Measurements from ENCODE around the gene ROBO2.

Gene ROBO2

DNA sequence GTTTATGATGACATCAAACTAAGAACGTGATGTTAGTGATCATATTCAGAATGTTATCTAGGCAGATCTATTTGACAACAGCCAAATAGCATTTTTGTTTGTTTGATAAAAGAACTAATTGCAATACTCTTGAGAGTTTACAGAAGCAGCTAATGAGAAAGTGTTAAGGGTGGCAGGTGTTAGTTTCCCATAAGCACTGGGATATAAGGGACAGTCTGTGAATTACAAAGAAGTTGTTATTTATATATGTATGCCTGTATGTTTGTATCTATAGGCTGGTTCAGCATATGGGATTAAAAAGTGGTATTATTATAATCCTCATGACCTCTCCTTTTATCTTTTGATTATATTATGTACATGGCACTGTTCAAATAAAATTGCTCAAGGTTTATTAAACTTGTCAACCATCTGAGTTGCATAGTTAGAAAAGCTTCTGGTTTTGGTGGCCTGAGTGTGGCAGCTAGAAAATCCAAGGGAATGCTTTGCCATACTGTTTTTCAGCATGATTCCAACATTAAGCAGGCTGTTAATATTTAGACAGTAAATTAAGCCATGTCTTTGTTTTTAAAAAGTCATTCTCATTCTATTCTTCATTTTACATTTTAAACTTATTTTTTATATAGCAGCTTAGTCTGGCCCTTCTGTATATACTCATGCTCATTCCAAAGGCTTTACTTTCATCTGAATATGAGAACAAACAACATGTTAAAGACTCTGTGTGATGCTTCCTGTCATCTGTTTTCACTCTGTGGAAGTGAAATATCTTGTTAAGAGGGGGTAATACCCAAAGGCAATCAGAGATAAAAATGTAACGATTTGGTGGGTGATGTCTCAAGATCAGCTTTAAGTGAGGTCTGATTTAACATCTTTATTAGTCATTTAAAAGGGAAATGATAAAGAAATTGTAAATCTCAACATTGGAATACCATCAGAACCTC, 13.1 kb downstream of the ROBO2 start:
- DNase-seq = no peak

GRCh38 chr3:77053795-77054194, 13.9 kb downstream of the ROBO2 start:
- no peak for DNase-seq

- DNase-seq = no peak
Measured at GRCh38 chr3:77055841-77056341, 16.0 kb downstream of the ROBO2 start.

- no peak for DNase-seq
Measured at GRCh38 chr3:77059354-77059753, 19.5 kb downstream of the ROBO2 start.

DNA sequence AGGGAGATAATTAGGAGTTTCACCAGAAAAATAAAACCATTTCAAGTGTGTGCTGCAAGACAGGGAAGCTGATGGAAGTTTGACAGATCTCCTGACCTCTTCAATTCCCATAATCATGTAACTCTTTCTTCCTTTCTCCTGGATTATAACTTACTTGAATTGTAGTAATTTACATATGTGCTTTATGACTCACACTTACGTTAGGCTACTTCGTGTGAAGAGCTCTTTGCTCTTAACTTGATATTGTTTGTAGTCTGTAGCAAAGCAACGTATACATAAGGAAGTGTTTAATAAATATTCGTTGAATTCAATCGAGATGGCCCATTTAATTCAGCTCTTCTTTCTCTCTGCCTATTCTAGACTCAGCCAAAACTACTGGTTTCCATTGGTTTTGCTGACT, 23.5 kb downstream of the ROBO2 start:
- DNase-seq = no peak

DNA sequence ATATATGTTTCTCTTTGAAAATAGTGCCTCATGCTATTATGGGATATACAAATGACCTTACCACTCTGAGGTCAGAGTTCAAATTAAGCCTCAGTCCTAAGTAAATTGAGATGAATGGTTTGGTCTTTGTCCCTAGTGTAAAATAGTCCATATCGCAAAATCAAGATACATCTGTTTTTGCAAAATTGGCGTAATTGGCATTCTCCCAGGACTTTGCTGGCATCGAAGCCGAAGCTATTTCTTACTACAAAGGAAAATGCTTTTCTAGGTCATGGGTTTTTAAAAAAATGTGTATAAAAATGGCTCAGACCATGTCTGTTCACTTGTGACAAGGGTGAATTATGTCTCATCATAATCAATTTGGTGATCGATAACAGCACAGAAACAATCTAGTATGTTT, 25.9 kb downstream of the ROBO2 start:
- DNase-seq = no peak

GRCh38 chr3:77066829-77067228, 26.9 kb downstream of the ROBO2 start:
- no peak for DNase-seq

DNA sequence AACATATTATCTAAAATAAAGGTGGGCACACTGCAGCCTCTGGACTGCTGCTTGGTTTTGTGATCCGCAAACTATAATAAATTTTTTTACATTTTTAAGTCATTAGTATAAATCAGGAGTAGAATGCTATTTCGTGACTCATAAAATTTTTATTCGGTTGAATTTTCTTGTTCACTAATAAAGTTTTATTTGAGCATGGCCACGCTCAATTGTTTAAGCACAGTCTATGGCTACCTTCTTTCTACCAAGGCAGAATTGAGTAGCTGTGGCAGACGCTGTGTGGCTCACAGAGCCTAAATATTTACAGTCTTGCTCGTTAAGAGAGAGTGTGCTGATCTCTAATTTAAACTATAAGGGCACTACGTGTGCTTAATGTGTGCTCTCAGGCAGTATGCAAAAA, 28.9 kb downstream of the ROBO2 start:
- no peak for DNase-seq

- no peak for DNase-seq
Measured at GRCh38 chr3:77071364-77071763, 31.5 kb downstream of the ROBO2 start.

- no peak for DNase-seq
Measured at GRCh38 chr3:77071809-77072208, 31.9 kb downstream of the ROBO2 start.

DNA sequence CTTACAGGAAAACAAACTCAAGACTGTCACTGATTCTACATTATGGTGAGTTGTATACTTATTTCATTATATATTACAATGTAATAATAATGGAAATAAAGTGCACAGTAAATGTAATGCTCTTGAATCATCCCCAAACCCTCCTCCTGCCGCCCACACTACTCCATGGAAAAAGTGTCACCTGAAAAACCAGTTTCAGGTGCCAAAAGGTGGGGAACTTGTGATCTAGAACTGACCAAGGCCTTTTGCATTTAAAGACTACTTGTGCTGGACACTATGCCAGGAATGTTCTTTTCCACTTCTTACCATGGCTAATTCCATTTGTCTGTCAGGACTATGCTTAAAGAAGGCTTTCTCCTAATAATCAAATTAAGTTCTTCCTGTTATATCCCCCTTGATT, 32.3 kb downstream of the ROBO2 start:
- DNase-seq = no peak

DNA sequence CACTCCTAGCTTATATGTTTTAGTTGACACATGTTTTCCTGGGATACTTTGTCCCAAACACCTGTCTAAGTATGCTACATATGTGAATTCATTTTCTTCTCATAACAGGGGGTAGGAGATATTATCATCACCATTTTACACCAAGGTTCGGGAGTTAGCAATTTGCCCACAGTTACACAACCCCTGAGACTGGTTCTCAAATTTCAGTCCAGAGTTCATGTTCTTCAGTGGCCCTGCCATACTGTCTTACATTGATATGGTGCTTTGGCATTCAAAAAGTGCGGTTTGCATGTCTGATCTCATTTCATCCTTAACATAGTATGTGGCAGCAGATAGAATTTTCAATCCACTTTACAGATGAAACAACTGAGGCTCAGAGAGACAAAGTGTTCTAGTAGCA, 38.4 kb downstream of the ROBO2 start:
- DNase-seq = no peak

DNA sequence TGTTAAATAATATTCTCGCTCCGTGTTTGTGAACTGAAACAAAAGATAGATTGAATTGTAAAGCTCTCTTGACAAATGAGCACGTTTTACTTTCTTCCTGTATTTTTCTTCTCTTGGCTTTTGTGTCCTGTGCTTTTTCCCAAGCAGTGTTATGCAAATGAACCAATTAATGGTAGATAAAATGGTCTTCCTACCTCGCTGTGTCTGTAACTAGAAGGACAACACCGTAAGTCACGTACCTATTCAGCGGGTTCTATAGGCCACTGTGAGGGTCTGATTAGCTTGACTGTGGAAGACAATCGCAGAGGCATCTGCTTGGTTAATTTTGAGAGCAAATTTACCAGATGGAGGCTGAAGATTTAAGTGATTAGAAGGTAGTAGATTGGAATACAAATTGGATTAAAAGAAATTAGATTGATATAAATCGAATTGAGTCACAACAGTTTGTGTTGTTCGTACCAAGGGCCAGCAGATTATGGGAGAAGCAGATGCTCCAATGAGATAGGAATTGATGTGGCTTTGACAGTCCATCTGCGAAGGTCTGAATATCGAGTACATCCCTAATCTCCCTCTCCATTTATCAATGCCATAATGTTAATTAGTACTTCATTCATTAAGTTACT, 40.2 kb downstream of the ROBO2 start:
- no peak for DNase-seq

GRCh38 chr3:77081240-77081661, 41.4 kb downstream of the ROBO2 start:
- peak; percentile 57 to 62 for DNase-seq

DNA sequence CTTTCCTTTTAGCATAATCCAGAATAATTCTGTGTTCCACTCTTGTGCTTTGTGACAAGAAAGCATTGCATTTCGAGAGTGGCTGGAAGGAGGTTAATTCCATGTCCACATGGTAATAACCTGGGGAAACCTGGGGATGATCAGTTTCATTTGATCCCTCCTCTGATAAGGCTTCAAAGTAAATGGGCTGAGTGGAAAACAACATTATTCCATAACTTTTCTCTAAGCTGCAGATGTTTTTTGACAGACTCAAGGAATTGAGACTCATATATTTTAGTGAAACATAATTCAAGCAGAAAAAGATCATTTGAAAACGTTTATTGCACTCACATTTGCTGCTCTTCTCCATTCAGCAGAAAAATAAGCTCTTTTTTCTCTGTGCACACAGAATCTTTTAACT, 44.6 kb downstream of the ROBO2 start:
- no peak for DNase-seq

DNA sequence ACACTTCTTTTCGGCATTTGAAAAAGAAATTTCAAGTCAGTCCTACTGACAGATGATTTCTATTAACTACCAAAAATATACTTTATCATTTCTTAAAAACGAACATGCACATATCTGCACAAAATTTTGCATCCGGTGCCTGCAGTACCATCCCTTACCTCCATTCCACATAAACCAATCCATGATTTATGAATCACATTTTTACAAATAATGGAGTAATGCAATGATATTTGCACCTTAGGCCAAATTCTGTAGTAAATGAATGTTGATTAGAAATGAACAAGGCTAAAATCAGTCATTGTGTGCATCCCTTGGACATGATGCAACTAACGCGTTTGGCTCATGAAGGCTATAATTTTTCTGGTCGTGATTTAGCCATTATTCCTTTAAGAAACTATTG, 46.5 kb downstream of the ROBO2 start:
- no peak for DNase-seq

GRCh38 chr3:77091809-77092208, 51.9 kb downstream of the ROBO2 start:
- DNase-seq = no peak

GRCh38 chr3:77093101-77093500, 53.2 kb downstream of the ROBO2 start:
- no peak for DNase-seq

DNA sequence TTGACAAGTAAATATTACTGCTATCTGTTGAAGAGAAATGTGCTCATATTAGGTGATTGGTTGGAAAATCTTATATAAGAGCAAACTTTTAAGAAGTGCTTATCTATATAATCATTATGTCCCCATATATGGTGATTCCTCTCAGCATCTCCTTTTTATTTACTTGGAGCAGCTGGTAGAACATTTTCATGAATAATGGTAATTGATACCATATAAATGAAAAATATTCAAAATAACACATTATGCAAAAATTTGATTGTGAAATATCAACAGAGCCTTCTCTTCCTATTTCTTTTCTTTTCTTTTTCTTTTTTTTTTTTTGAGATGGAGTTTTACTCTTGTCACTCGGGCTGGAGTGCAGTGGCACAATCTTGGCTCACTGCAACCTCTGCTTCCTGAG, 56.2 kb downstream of the ROBO2 start:
- no peak for DNase-seq

DNA sequence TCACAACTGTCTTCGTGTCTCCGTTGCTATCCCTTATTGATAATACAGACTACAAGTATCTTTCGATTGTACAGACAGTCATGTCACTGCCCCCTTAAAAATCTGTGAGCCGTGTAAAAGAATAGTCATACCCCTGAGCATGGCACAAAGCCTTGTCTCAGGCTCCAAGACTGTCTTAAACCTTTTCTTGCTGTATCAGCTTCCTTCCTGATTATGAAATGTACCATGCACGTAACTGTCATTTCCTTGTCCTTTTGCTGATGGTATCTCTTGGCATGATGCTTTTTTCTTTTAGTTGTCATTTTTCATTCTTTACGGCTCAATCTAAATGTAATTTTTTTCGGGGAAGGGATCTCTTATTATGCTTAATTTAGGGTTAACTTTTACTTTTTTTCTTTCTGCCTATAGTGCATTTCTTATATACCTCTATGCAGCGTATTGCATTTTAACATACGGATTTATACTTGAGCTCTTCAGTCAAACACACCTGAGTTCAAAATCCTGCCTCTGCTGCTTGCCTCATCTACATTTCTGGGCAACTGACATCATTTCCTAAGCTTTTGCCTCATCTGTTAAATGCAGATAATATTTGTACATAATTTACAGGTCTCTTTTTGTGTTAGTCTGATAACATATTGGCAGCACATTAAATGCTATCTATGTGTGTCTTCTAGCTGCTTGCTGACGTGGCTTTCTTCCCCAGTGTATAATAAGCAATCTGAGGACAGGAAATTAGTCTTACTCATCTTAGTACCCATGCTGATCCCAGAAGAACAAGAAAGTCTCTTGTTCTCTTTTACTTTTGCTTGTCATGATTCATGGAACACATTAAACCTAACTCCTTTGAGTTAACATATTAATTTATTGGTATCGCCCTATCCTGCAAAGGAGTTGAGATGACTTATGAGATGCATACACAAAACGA, 57.3 kb downstream of the ROBO2 start:
- DNase-seq = no peak

DNA sequence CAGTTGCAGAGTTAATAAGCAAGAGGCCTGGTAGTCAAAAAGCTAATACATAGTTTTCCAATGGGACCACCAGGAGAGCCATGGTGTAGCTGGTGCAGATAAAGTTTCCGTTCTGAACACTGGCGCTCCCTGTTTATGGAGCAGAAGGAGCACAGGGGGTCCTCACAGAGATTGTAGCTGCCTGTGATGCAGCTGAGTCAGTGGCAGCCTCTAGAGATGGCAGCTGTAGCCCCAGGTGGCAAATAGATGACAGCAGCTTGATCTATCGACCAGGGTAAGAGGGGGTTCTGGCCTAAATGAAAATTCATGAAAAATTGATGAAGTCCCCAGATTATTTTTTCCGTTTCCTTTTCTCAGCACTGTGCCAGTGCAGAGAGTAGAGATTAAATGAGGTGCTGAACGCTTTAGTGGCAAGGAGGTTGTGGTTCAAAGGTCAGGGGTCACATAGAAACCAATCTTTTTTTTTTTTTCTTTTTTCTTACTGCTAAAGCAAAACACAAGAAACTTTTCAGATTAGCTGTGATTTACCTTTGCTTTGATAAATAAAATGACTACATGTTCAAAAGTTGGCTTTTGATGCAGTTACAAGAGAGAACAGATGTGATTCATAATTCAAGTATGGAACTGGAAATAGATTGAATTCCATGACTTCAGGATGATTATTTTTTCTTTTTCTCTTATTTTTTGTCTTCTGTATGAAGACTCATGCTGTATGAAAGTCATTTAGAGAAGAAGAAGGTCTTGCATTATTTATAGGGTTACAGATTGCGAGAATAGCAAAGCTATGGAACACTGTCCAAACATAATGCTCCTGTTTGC, 63.3 kb downstream of the ROBO2 start:
- DNase-seq = peak; percentile 20 to 34

GRCh38 chr3:77122652-77123051, 82.8 kb downstream of the ROBO2 start:
- DNase-seq = no peak
